ENCODE data around the gene TBCB. TPM values are rescaled to one million over a fixed set of nuclear protein-coding genes. Genes with fewer than 3 reads are reported as not detected.
"Not testable (repeated sequence)": the region's sequence is repeated elsewhere in the genome, so short reads cannot be mapped to it uniquely, and the experiment has no call there.

The TBCB gene
- 83.0 TPM for polyA plus RNA-seq (2013)

- WGBS (ENCODE audit: insufficient coverage), result 9% methylated on average over 41 of the region's 59 CpGs
- DNase-seq, result no peak
- no peaks in the 10 kb centered on the region for H3K27me3 ChIP-seq (replicated peaks in 2 of 5; ENCODE audit: control insufficient read depth in 4 of 5, insufficient read depth in 5 of 5, low read length in 4 of 5)
- H3K4me3 ChIP-seq (ENCODE audit: control insufficient read depth in 1 of 7, extremely low read depth in 1 of 7, insufficient read depth in 4 of 7, low read depth in 2 of 7, low read length in 6 of 7), result peak within 1 kb of the TSS; percentile 50 to 98 (median 90)
- peak within 1 kb of the TSS; percentile 76 to 89 for H3K27ac ChIP-seq (ENCODE audit: insufficient read depth in 1 of 2, low read depth in 1 of 2, low read length in 2 of 2, poor library complexity in 1 of 2, severe bottlenecking in 2 of 2)
- CTCF ChIA-PET, result interaction anchor here (1.2 to 5.1 kb wide), 3 partner anchors 9 to 59 kb away, joined by 3 to 25 read pairs (median 5); no protein-coding TSS in a partner anchor
- no peaks in the 10 kb centered on the region for H3K9me3 ChIP-seq (ENCODE audit: control extremely low read depth in 1 of 5, control insufficient read depth in 4 of 5, insufficient read depth in 2 of 5, low read depth in 1 of 5, low read length in 4 of 5)
- peaks cover 9 to 51% (median 31%) of the 10 kb centered on the region in 4 experiments for H3K36me3 ChIP-seq (ENCODE audit: control insufficient read depth in 4 of 4, insufficient read depth in 4 of 4, low read length in 3 of 4)
- H3K4me1 ChIP-seq (ENCODE audit: control extremely low read depth in 1 of 4, control insufficient read depth in 4 of 4, insufficient read depth in 4 of 4, low read length in 3 of 4), result peaks cover 0 to 25% (median 22%) of the 10 kb centered on the region in 4 experiments
- POLR2A ChIA-PET, result no interaction called here
Observed at GRCh38 chr19:36115453-36116343, at the start of gene TBCB. Gene TBCB, plus strand, starts transcription at chr19:36115468. Its CDS starts 93 bp downstream, at chr19:36115561.

- ChIA-PET CTCF (no interaction called here), POLR2A (no interaction called here)
- no peaks in the 10 kb centered on the region for H3K27me3 ChIP-seq (replicated peaks in 2 of 5; ENCODE audit: control insufficient read depth in 4 of 5, insufficient read depth in 5 of 5, low read length in 4 of 5)
- H3K36me3 ChIP-seq (ENCODE audit: control insufficient read depth in 4 of 4, insufficient read depth in 4 of 4, low read length in 3 of 4), result peaks cover 7 to 66% (median 33%) of the 10 kb centered on the region in 4 experiments
- H3K9me3 ChIP-seq (ENCODE audit: control extremely low read depth in 1 of 5, control insufficient read depth in 4 of 5, insufficient read depth in 2 of 5, low read depth in 1 of 5, low read length in 4 of 5), result no peaks in the 10 kb centered on the region
- H3K4me1 ChIP-seq (ENCODE audit: control extremely low read depth in 1 of 4, control insufficient read depth in 4 of 4, insufficient read depth in 4 of 4, low read length in 3 of 4), result no peaks in the 10 kb centered on the region
- H3K4me3 ChIP-seq (ENCODE audit: control insufficient read depth in 1 of 7, extremely low read depth in 1 of 7, insufficient read depth in 4 of 7, low read depth in 2 of 7, low read length in 6 of 7), result no peak overlapping the region
- WGBS (ENCODE audit: insufficient coverage), result 93% methylated on average over 10 of the region's 11 CpGs
- H3K27ac ChIP-seq (ENCODE audit: insufficient read depth in 1 of 2, low read depth in 1 of 2, low read length in 2 of 2, poor library complexity in 1 of 2, severe bottlenecking in 2 of 2), result no peak overlapping the region
- DNase-seq, result no peak
Observed at GRCh38 chr19:36067681-36068080, 47.6 kb upstream of the TBCB start.

GRCh38 chr19:36068810-36069499, 46.3 kb upstream of the TBCB start:
- CTCF ChIA-PET; H3K9me3 ChIP-seq (ENCODE audit: control extremely low read depth in 1 of 5, control insufficient read depth in 4 of 5, insufficient read depth in 2 of 5, low read depth in 1 of 5, low read length in 4 of 5); H3K27ac ChIP-seq (ENCODE audit: insufficient read depth in 1 of 2, low read depth in 1 of 2, low read length in 2 of 2, poor library complexity in 1 of 2, severe bottlenecking in 2 of 2); H3K4me1 ChIP-seq (ENCODE audit: control extremely low read depth in 1 of 4, control insufficient read depth in 4 of 4, insufficient read depth in 4 of 4, low read length in 3 of 4); H3K4me3 ChIP-seq (ENCODE audit: control insufficient read depth in 1 of 7, extremely low read depth in 1 of 7, insufficient read depth in 4 of 7, low read depth in 2 of 7, low read length in 6 of 7); H3K27me3 ChIP-seq (replicated peaks in 2 of 5; ENCODE audit: control insufficient read depth in 4 of 5, insufficient read depth in 5 of 5, low read length in 4 of 5); POLR2A ChIA-PET; DNase-seq: not testable (repeated sequence)
- peaks cover 10 to 69% (median 34%) of the 10 kb centered on the region in 4 experiments for H3K36me3 ChIP-seq (ENCODE audit: control insufficient read depth in 4 of 4, insufficient read depth in 4 of 4, low read length in 3 of 4)
- 96% methylated on average over 19 of the region's 57 CpGs for WGBS (ENCODE audit: insufficient coverage)

GRCh38 chr19:36072081-36072480, 43.2 kb upstream of the TBCB start:
- H3K27me3 ChIP-seq (replicated peaks in 2 of 5; ENCODE audit: control insufficient read depth in 4 of 5, insufficient read depth in 5 of 5, low read length in 4 of 5), result no peaks in the 10 kb centered on the region
- H3K27ac ChIP-seq (ENCODE audit: insufficient read depth in 1 of 2, low read depth in 1 of 2, low read length in 2 of 2, poor library complexity in 1 of 2, severe bottlenecking in 2 of 2), result no peak overlapping the region
- peaks cover 5 to 70% (median 25%) of the 10 kb centered on the region in 4 experiments for H3K36me3 ChIP-seq (ENCODE audit: control insufficient read depth in 4 of 4, insufficient read depth in 4 of 4, low read length in 3 of 4)
- no peaks in the 10 kb centered on the region for H3K4me1 ChIP-seq (ENCODE audit: control extremely low read depth in 1 of 4, control insufficient read depth in 4 of 4, insufficient read depth in 4 of 4, low read length in 3 of 4)
- POLR2A ChIA-PET, result no interaction called here
- CTCF ChIA-PET, result interaction anchor here (1.6 kb wide), 1 partner anchor 11 kb away, joined by 5 read pairs; no protein-coding TSS in a partner anchor
- H3K9me3 ChIP-seq (ENCODE audit: control extremely low read depth in 1 of 5, control insufficient read depth in 4 of 5, insufficient read depth in 2 of 5, low read depth in 1 of 5, low read length in 4 of 5), result no peaks in the 10 kb centered on the region
- H3K4me3 ChIP-seq (ENCODE audit: control insufficient read depth in 1 of 7, extremely low read depth in 1 of 7, insufficient read depth in 4 of 7, low read depth in 2 of 7, low read length in 6 of 7), result no peak overlapping the region
- 82% methylated on average over 8 of the region's 8 CpGs for WGBS (ENCODE audit: insufficient coverage)
- no peak for DNase-seq

GRCh38 chr19:36073121-36073876, 42.0 kb upstream of the TBCB start:
- H3K4me3 ChIP-seq (ENCODE audit: control insufficient read depth in 1 of 7, extremely low read depth in 1 of 7, insufficient read depth in 4 of 7, low read depth in 2 of 7, low read length in 6 of 7), result no peak overlapping the region
- H3K9me3 ChIP-seq (ENCODE audit: control extremely low read depth in 1 of 5, control insufficient read depth in 4 of 5, insufficient read depth in 2 of 5, low read depth in 1 of 5, low read length in 4 of 5), result no peaks in the 10 kb centered on the region
- peaks cover 5 to 65% (median 19%) of the 10 kb centered on the region in 4 experiments for H3K36me3 ChIP-seq (ENCODE audit: control insufficient read depth in 4 of 4, insufficient read depth in 4 of 4, low read length in 3 of 4)
- WGBS (ENCODE audit: insufficient coverage), result 92% methylated on average over 10 of the region's 10 CpGs
- H3K27me3 ChIP-seq (replicated peaks in 2 of 5; ENCODE audit: control insufficient read depth in 4 of 5, insufficient read depth in 5 of 5, low read length in 4 of 5), result no peaks in the 10 kb centered on the region
- ChIA-PET CTCF (interaction anchor here (1.6 kb wide), 1 partner anchor 12 kb away, joined by 5 read pairs; no protein-coding TSS in a partner anchor), POLR2A (interaction anchor here (0.6 kb wide), 1 partner anchor 30 kb away, joined by 3 read pairs; no protein-coding TSS in a partner anchor)
- no peak overlapping the region for H3K27ac ChIP-seq (ENCODE audit: insufficient read depth in 1 of 2, low read depth in 1 of 2, low read length in 2 of 2, poor library complexity in 1 of 2, severe bottlenecking in 2 of 2)
- no peaks in the 10 kb centered on the region for H3K4me1 ChIP-seq (ENCODE audit: control extremely low read depth in 1 of 4, control insufficient read depth in 4 of 4, insufficient read depth in 4 of 4, low read length in 3 of 4)
- no peak for DNase-seq

- no CpG with 5 or more reads among the region's 3 CpGs for WGBS (ENCODE audit: insufficient coverage)
- no peak overlapping the region for H3K4me3 ChIP-seq (ENCODE audit: control insufficient read depth in 1 of 7, extremely low read depth in 1 of 7, insufficient read depth in 4 of 7, low read depth in 2 of 7, low read length in 6 of 7)
- ChIA-PET CTCF (no interaction called here), POLR2A (interaction anchor here (0.7 kb wide), 1 partner anchor 65 kb away, joined by 3 read pairs; the partner anchor contains the start of gene ALKBH6)
- no peak for DNase-seq
- H3K27ac ChIP-seq (ENCODE audit: insufficient read depth in 1 of 2, low read depth in 1 of 2, low read length in 2 of 2, poor library complexity in 1 of 2, severe bottlenecking in 2 of 2), result no peak overlapping the region
- no peaks in the 10 kb centered on the region for H3K27me3 ChIP-seq (replicated peaks in 2 of 5; ENCODE audit: control insufficient read depth in 4 of 5, insufficient read depth in 5 of 5, low read length in 4 of 5)
- H3K4me1 ChIP-seq (ENCODE audit: control extremely low read depth in 1 of 4, control insufficient read depth in 4 of 4, insufficient read depth in 4 of 4, low read length in 3 of 4), result no peaks in the 10 kb centered on the region
- no peaks in the 10 kb centered on the region for H3K9me3 ChIP-seq (ENCODE audit: control extremely low read depth in 1 of 5, control insufficient read depth in 4 of 5, insufficient read depth in 2 of 5, low read depth in 1 of 5, low read length in 4 of 5)
- H3K36me3 ChIP-seq (ENCODE audit: control insufficient read depth in 4 of 4, insufficient read depth in 4 of 4, low read length in 3 of 4), result peaks cover 5 to 74% (median 24%) of the 10 kb centered on the region in 4 experiments
Observed at GRCh38 chr19:36079389-36079945, 35.8 kb upstream of the TBCB start.
